WERI-Rb-1 (cell line): ENCODE results near the gene PDC.

ENCODE experiments used
- DNase-seq: peaks from one replicate; pipeline ENCODE4 v3.0.0-alpha.2; 2020
- H3K27ac ChIP-seq: fragments of 250-450 bp; sonication (Bioruptor Pico); 2 replicates; pipeline ENCODE4 v1.5.1; 2020; ENCODE audit warnings: mild to moderate bottlenecking, moderate library complexity
- H3K27me3 ChIP-seq: fragments of 250-450 bp; sonication (Bioruptor Pico); 2 replicates; pipeline ENCODE4 v1.5.1; 2021; ENCODE audit warnings: mild to moderate bottlenecking, low read depth, moderate library complexity; ENCODE audit not compliant: insufficient read depth, severe bottlenecking
- H3K36me3 ChIP-seq: fragments of 250-450 bp; sonication (Bioruptor Pico); 2 replicates; pipeline ENCODE4 v1.5.1; 2020; ENCODE audit warnings: mild to moderate bottlenecking, moderate library complexity
- H3K4me3 ChIP-seq: 2 replicates; pipeline ENCODE4 v1.5.1; 2011; ENCODE audit warnings: low read depth, mild to moderate bottlenecking, control low read depth, low read length
- H3K9me3 ChIP-seq: fragments of 250-450 bp; sonication (Bioruptor Pico); 2 replicates; pipeline ENCODE4 v1.5.1; 2021; ENCODE audit warnings: mild to moderate bottlenecking, moderate library complexity; ENCODE audit not compliant: severe bottlenecking
- TF ChIP-seq, protein P1 (sequence below): IDR thresholded peaks from 2 replicates; pipeline ENCODE4 v1.5.1; 2011; ENCODE audit warnings: low read depth, mild to moderate bottlenecking, control low read depth, inconsistent platforms, low read length

The PDC gene

DNA sequence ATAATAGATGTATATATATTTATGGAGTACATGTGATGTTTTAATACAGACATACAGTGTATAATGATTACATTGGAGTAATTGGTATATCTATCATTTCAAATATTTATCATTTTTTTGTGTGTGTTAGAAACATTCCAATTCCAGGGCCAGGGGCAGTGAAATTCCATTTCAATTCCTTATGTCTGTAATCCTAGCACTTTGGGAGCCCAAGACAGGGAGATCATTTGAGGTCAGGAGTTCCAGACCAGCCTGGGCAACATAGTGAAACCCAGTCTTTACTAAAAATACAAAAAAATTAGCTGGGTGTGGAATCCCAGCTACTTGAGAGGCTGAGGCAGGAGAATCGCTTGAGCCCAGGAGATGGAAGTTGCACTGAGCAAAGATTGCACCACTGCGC lies 30.4 kb upstream of the PDC start:
- H3K9me3 ChIP-seq: no peaks in the 10 kb centered on the region
- H3K27me3 ChIP-seq: no peaks in the 10 kb centered on the region
- DNase-seq: no peak
- no peak overlapping the region for H3K4me3 ChIP-seq
- H3K36me3 ChIP-seq: no peaks in the 10 kb centered on the region
- TF ChIP-seq, protein P1, sequence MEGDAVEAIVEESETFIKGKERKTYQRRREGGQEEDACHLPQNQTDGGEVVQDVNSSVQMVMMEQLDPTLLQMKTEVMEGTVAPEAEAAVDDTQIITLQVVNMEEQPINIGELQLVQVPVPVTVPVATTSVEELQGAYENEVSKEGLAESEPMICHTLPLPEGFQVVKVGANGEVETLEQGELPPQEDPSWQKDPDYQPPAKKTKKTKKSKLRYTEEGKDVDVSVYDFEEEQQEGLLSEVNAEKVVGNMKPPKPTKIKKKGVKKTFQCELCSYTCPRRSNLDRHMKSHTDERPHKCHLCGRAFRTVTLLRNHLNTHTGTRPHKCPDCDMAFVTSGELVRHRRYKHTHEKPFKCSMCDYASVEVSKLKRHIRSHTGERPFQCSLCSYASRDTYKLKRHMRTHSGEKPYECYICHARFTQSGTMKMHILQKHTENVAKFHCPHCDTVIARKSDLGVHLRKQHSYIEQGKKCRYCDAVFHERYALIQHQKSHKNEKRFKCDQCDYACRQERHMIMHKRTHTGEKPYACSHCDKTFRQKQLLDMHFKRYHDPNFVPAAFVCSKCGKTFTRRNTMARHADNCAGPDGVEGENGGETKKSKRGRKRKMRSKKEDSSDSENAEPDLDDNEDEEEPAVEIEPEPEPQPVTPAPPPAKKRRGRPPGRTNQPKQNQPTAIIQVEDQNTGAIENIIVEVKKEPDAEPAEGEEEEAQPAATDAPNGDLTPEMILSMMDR: no peak
- no peak overlapping the region for H3K27ac ChIP-seq

DNA sequence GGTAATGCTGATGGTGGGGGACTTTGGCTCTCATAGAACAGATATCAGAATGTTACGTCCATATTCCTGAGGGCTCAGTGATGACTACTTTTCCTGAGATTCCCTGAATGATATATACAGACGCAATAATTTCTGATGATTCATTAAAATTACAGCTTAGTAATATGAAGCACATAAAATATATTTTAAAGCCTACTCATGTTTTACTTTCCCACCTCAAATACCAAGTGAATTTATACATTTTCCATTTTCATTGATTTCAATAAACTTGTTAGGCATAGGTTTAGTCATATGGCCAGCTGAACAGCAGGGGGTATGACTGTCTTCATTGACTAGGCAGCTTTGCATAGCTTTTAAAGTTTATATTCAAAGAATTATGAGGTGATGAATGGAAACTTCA lies 26.2 kb upstream of the PDC start:
- no peaks in the 10 kb centered on the region for H3K36me3 ChIP-seq
- no peak overlapping the region for H3K4me3 ChIP-seq
- no peak overlapping the region for H3K27ac ChIP-seq
- TF ChIP-seq, protein P1: no peak
- DNase-seq: no peak
- no peaks in the 10 kb centered on the region for H3K9me3 ChIP-seq
- H3K27me3 ChIP-seq: no peaks in the 10 kb centered on the region

DNA sequence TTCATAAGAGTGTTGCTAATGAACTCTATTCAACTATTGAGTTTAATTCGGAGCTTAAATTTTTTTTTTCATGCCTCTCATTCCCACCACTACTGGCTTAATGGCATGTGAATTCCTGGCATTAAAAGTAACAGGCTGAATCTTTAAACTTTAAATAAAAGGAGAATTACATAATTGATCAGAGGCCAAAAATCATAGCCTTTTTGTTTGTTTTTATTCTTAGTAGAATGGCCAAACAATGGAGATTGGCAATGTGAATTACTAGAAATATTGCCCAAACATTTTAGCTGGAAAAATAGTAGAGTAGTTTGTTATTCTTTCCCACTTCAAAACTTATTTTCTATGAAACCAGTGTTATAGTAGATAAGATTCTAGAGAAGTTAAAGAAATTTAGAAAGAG lies 25.1 kb upstream of the PDC start:
- H3K36me3 ChIP-seq: no peaks in the 10 kb centered on the region
- no peak for DNase-seq
- TF ChIP-seq, protein P1: no peak
- no peaks in the 10 kb centered on the region for H3K27me3 ChIP-seq
- no peaks in the 10 kb centered on the region for H3K9me3 ChIP-seq
- no peak overlapping the region for H3K27ac ChIP-seq
- H3K4me3 ChIP-seq: no peak overlapping the region

DNA sequence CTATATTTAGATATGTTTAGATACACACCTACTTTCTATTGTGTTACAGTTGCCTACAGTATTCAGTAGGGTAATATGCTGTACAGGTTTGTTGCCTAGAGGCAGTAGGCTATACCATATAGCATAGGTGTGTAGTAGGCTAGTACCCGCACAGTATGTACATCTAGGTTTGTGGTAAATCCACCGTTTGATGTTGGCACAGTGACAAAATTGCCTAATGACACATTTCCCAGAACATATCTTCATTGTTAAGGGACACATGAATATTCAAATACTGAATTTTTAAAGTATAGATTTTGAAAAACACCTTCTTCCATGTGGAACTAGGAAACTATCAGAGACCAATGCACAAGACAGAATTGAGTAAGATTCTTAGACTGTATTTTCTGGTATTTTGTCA lies 22.6 kb upstream of the PDC start:
- Histone ChIP-seq H3K27me3 (no peaks in the 10 kb centered on the region), H3K9me3 (no peaks in the 10 kb centered on the region), H3K36me3 (no peaks in the 10 kb centered on the region), H3K27ac (no peak overlapping the region), H3K4me3 (no peak overlapping the region)
- DNase-seq: no peak
- TF ChIP-seq, protein P1: no peak

DNA sequence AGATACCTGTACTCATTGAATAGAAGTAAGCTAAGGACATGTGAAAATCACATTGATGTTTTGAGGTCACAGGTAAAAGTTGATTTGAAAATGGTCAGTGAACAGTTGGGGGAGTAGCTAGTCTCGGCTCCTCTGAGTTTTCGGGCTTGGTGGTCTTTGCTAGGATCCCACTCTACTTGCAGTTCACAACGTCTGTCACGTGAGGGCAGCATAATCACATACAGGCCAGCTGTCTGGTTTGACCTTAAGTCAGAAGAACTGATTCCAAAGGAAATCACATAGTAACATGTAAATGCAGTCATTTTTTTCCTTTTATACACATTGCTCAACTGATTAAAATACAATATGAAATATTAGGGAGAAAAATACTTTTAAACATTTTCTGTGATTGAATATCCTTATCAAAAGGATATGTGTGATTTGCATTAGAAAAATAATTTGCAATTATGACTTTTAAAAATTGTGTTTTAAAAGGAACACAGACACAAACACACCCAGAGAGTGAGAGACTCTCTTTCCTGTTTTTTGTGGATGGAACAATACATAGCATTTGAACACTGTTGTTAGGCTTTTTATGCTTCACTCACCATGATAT lies 21.8 kb upstream of the PDC start:
- TF ChIP-seq, protein P1: peak; percentile 86
- DNase-seq: peak; percentile 73
- no peak overlapping the region for H3K4me3 ChIP-seq
- H3K27ac ChIP-seq: peak overlapping the region; percentile 45; the same call in 1 of the 2 replicates
- no peaks in the 10 kb centered on the region for H3K9me3 ChIP-seq
- no peaks in the 10 kb centered on the region for H3K27me3 ChIP-seq
- no peaks in the 10 kb centered on the region for H3K36me3 ChIP-seq

DNA sequence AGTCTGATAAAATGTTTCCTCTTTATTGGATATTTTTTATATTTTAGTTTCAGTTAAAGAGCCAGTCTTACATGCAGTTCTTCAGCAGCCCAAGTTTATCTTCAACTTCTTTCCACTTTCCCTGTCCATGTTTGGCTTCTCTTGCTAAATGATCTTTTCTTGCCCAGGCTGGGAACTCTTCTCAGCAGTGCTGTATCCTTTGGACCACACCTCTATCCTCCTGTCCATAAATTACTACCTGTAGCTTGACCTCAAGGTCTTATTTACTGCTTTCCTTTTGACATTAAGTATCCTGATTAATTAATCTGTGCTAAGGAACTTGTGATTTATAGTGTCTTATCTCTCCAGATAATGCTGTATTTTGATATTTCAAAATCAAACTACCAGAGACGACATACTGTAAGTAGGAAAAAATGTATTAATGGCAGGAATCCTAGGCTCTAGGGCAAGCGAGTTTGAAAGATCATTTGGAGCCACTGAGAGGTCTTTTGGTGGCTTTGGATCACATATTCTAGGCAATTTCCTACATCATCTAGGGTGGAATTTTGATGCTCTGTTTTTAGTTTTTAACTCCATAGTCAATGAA lies 20.5 kb upstream of the PDC start:
- TF ChIP-seq, protein P1: no peak
- H3K4me3 ChIP-seq: no peak overlapping the region
- DNase-seq: no peak
- no peaks in the 10 kb centered on the region for H3K36me3 ChIP-seq
- no peaks in the 10 kb centered on the region for H3K27me3 ChIP-seq
- peak overlapping the region; percentile 67; the same call in 1 of the 2 replicates for H3K27ac ChIP-seq
- no peaks in the 10 kb centered on the region for H3K9me3 ChIP-seq
